H1 (cell line): ENCODE results near the gene INSIG1.

ENCODE experiments used
- BACH1 ChIP-seq: IDR thresholded peaks from 2 replicates; pipeline ENCODE4 v1.6.1; 2012; ENCODE audit warnings: low read length, improper control_type of control experiment
- CEBPB ChIP-seq: IDR thresholded peaks from 2 replicates; pipeline ENCODE4 v1.6.1; 2012; ENCODE audit warnings: low read depth, low read length
- CHD1 ChIP-seq: IDR thresholded peaks from 2 replicates; pipeline ENCODE4 v1.6.1; 2012; ENCODE audit warnings: low read depth, low read length, improper control_type of control experiment
- CREB1 ChIP-seq: IDR thresholded peaks from 2 replicates; pipeline ENCODE4 v1.6.1; 2012; ENCODE audit warnings: inconsistent platforms
- EP300 ChIP-seq, 2 experiments: IDR thresholded peaks; 1 replicate in 1 of 2; 2 replicates in 1 of 2; pipeline ENCODE4 v1.6.1; 2011 to 2012; ENCODE audit warnings: low read depth in 2 of 2, low read length in 2 of 2, mild to moderate bottlenecking in 2 of 2, borderline replicate concordance in 1 of 2, inconsistent platforms in 1 of 2, moderate library complexity in 1 of 2
- EZH2 ChIP-seq: fragments of 200-600 bp; sonication (generic); IDR thresholded peaks from 2 replicates; pipeline ENCODE4 v1.7.1; 2012; ENCODE audit warnings: low read depth, mild to moderate bottlenecking, moderate library complexity, low read length, inconsistent platforms; ENCODE audit not compliant: severe bottlenecking
- PHF8 ChIP-seq: fragments of 200-600 bp; sonication (generic); conservative IDR thresholded peaks from 2 replicates; pipeline ENCODE4 v1.7.1; 2012; ENCODE audit warnings: low read depth, mild to moderate bottlenecking, inconsistent platforms, low read length, moderate library complexity
- POLR2A ChIP-seq, 2 experiments: IDR thresholded peaks; 1 replicate in 1 of 2; 2 replicates in 1 of 2; pipeline ENCODE4 v1.6.1; 2011; ENCODE audit warnings: low read depth in 2 of 2, low read length in 2 of 2, mild to moderate bottlenecking in 2 of 2; ENCODE audit errors: control extremely low read depth in 1 of 2
- RFX5 ChIP-seq: IDR thresholded peaks from 2 replicates; pipeline ENCODE4 v1.6.1; 2011; ENCODE audit warnings: low read depth, low read length, improper control_type of control experiment, borderline replicate concordance
- YY1 ChIP-seq: IDR thresholded peaks from 2 replicates; pipeline ENCODE4 v1.6.1; 2011; ENCODE audit warnings: low read depth, mild to moderate bottlenecking, low read length
- ZNF274 ChIP-seq: IDR thresholded peaks from 2 replicates; pipeline ENCODE4 v1.7.0; 2012; ENCODE audit warnings: low read length, borderline replicate concordance; ENCODE audit errors: extremely low read depth
- TF ChIP-seq, protein P1 (sequence below), 3 experiments: IDR thresholded peaks; 1 replicate in 2 of 3; 2 replicates in 1 of 3; pipeline versions ENCODE4 v1.5.1 to v1.6.1; 2011; ENCODE audit warnings: low read length in 3 of 3, mild to moderate bottlenecking in 3 of 3, inconsistent platforms in 2 of 3, low read depth in 1 of 3, moderate library complexity in 1 of 3; ENCODE audit not compliant: insufficient read depth in 1 of 3; ENCODE audit errors: control extremely low read depth in 1 of 3
- TF ChIP-seq, protein P2 (sequence below): IDR thresholded peaks from 2 replicates; pipeline ENCODE4 v1.6.1; 2012; ENCODE audit warnings: inconsistent platforms
- TF ChIP-seq, protein P3 (sequence below): IDR thresholded peaks from 2 replicates; pipeline ENCODE4 v1.6.1; 2011; ENCODE audit warnings: low read length, improper control_type of control experiment

DNA sequence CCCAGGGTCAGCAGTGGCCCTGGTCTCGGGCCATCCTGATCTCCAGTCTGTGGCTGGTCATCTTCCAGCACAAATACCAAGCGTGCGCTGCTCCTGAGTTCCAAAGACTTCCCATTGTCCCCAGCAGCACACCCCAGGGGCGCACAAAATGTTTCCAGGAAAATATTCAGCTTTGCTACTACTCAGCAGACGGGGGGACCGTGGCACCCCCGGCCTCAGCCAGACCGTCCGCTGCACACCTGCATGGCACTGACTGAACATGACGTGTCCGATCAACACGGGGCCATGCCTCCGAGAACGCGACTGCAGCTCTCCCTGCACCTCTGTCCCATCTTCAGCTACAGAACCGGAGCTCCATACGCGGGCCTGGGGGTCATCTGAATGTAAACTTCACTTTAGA lies 9.6 kb upstream of the INSIG1 start:
- no peak for TF ChIP-seq PHF8
- TF ChIP-seq, protein P1, sequence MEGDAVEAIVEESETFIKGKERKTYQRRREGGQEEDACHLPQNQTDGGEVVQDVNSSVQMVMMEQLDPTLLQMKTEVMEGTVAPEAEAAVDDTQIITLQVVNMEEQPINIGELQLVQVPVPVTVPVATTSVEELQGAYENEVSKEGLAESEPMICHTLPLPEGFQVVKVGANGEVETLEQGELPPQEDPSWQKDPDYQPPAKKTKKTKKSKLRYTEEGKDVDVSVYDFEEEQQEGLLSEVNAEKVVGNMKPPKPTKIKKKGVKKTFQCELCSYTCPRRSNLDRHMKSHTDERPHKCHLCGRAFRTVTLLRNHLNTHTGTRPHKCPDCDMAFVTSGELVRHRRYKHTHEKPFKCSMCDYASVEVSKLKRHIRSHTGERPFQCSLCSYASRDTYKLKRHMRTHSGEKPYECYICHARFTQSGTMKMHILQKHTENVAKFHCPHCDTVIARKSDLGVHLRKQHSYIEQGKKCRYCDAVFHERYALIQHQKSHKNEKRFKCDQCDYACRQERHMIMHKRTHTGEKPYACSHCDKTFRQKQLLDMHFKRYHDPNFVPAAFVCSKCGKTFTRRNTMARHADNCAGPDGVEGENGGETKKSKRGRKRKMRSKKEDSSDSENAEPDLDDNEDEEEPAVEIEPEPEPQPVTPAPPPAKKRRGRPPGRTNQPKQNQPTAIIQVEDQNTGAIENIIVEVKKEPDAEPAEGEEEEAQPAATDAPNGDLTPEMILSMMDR (IDR thresholded peaks at IDR 0.05; ENCODE audit: control extremely low read depth in 1 of 3, insufficient read depth in 1 of 3, low read depth in 1 of 3, low read length in 3 of 3), result no peak
- TF ChIP-seq, protein P2, sequence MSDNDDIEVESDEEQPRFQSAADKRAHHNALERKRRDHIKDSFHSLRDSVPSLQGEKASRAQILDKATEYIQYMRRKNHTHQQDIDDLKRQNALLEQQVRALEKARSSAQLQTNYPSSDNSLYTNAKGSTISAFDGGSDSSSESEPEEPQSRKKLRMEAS, result no peak
- TF ChIP-seq BACH1, result no peak
- no peak for TF ChIP-seq YY1
- TF ChIP-seq EZH2, result no peak
- TF ChIP-seq POLR2A (IDR thresholded peaks at IDR 0.05; ENCODE audit: control extremely low read depth in 1 of 2, low read depth in 2 of 2, low read length in 2 of 2), result no peak
- TF ChIP-seq CHD1, result no peak
- no peak for TF ChIP-seq RFX5
- TF ChIP-seq CREB1, result no peak
- no peak for TF ChIP-seq ZNF274
- no peak for TF ChIP-seq EP300 (IDR thresholded peaks at IDR 0.05; ENCODE audit: borderline replicate concordance in 1 of 2, low read depth in 2 of 2, low read length in 2 of 2)
- TF ChIP-seq, protein P3, sequence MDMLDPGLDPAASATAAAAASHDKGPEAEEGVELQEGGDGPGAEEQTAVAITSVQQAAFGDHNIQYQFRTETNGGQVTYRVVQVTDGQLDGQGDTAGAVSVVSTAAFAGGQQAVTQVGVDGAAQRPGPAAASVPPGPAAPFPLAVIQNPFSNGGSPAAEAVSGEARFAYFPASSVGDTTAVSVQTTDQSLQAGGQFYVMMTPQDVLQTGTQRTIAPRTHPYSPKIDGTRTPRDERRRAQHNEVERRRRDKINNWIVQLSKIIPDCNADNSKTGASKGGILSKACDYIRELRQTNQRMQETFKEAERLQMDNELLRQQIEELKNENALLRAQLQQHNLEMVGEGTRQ, result no peak
- TF ChIP-seq CEBPB, result no peak
